ENCODE measurements around the gene CSAD. TPM values are rescaled to one million over a fixed set of nuclear protein-coding genes. Genes with fewer than 3 reads are reported as not detected.
A peak's percentile ranks its signal among the peaks of the same experiment; 100 is the strongest.

The CSAD gene
- total and polyA plus RNA-seq, 3 donors from 2014 or later: 34.9 to 93.7 (median 73.9) TPM

- no peak for DNase-seq
- intact Hi-C loops (cut with DNase I; ENCODE audit: low total_unique reads): no loop called here
- Histone ChIP-seq H3K4me1 (no peaks in the 10 kb centered on the region), H3K9me3 (no peaks in the 10 kb centered on the region), H3K36me3 (ENCODE audit: low read depth, missing control alignments) (no peaks in the 10 kb centered on the region), H3K27me3 (no peaks in the 10 kb centered on the region), H3K27ac (no peak overlapping the region), H3K4me3 (no peak overlapping the region)
- no peak for TF ChIP-seq POLR2A (IDR thresholded peaks at IDR 0.05)
- TF ChIP-seq, protein P1, sequence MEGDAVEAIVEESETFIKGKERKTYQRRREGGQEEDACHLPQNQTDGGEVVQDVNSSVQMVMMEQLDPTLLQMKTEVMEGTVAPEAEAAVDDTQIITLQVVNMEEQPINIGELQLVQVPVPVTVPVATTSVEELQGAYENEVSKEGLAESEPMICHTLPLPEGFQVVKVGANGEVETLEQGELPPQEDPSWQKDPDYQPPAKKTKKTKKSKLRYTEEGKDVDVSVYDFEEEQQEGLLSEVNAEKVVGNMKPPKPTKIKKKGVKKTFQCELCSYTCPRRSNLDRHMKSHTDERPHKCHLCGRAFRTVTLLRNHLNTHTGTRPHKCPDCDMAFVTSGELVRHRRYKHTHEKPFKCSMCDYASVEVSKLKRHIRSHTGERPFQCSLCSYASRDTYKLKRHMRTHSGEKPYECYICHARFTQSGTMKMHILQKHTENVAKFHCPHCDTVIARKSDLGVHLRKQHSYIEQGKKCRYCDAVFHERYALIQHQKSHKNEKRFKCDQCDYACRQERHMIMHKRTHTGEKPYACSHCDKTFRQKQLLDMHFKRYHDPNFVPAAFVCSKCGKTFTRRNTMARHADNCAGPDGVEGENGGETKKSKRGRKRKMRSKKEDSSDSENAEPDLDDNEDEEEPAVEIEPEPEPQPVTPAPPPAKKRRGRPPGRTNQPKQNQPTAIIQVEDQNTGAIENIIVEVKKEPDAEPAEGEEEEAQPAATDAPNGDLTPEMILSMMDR (IDR thresholded peaks at IDR 0.05): no peak
- WGBS, 2 donors: 82 to 83% methylated on average over 2 of the region's 2 CpGs
Measured at GRCh38 chr12:53160673-53161072, 20.1 kb downstream of the CSAD start.

DNA sequence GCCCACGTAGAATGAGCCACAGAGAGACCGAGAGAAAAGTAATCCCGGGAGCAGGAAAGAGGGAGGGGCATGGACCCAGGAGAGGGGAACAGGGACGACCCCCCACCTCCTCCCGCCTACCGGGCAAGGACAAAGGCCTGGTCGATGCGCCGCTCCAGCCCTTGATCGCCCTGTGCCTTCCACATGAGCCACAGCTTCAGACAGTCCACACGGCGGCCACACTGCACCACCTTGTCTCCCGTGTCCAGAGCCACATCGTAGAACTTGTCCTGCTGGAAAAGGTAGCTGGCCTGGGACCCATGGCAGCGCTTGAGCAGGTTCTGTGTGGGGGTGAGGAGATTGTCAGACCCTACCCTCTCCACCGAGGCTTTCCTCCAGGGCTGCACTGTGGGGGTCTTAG is 20.7 kb downstream of the CSAD start:
- TF ChIP-seq, protein P1 (IDR thresholded peaks at IDR 0.05): no peak
- TF ChIP-seq POLR2A (IDR thresholded peaks at IDR 0.05): no peak
- H3K4me3 ChIP-seq: no peak overlapping the region
- no peaks in the 10 kb centered on the region for H3K27me3 ChIP-seq
- H3K36me3 ChIP-seq (ENCODE audit: low read depth, missing control alignments): no peaks in the 10 kb centered on the region
- WGBS, 2 donors: 90% methylated on average over 10 to 16 of the region's 16 CpGs
- intact Hi-C loops (cut with DNase I; ENCODE audit: low total_unique reads): no loop called here
- no peak for DNase-seq
- H3K27ac ChIP-seq: no peak overlapping the region
- H3K9me3 ChIP-seq: no peaks in the 10 kb centered on the region
- H3K4me1 ChIP-seq: no peaks in the 10 kb centered on the region

- WGBS, 2 donors: 25 to 28% methylated on average over 14 of the region's 14 CpGs
- Histone ChIP-seq H3K4me3 (no peak overlapping the region), H3K36me3 (ENCODE audit: low read depth, missing control alignments) (no peaks in the 10 kb centered on the region), H3K27ac (peak overlapping the region in 1 of 2 donors; percentile 19), H3K4me1 (no peaks in the 10 kb centered on the region), H3K9me3 (no peaks in the 10 kb centered on the region), H3K27me3 (no peaks in the 10 kb centered on the region)
- intact Hi-C loops (cut with DNase I; ENCODE audit: low total_unique reads): no loop called here
- no peak for TF ChIP-seq POLR2A (IDR thresholded peaks at IDR 0.05)
- TF ChIP-seq, protein P1 (IDR thresholded peaks at IDR 0.05): peak; percentile 85 to 94 (median 93)
- peak; percentile 93 for DNase-seq
Measured at GRCh38 chr12:53159195-53159839, 21.4 kb downstream of the CSAD start.

GRCh38 chr12:53152390-53152789 is 28.3 kb downstream of the CSAD start:
- no peak overlapping the region for H3K27ac ChIP-seq
- H3K4me3 ChIP-seq: no peak overlapping the region
- no peaks in the 10 kb centered on the region for H3K4me1 ChIP-seq
- DNase-seq: no peak
- no peaks in the 10 kb centered on the region for H3K9me3 ChIP-seq
- no peaks in the 10 kb centered on the region for H3K36me3 ChIP-seq (ENCODE audit: low read depth, missing control alignments)
- TF ChIP-seq, protein P1 (IDR thresholded peaks at IDR 0.05): no peak
- TF ChIP-seq POLR2A (IDR thresholded peaks at IDR 0.05): no peak
- intact Hi-C loops (cut with DNase I; ENCODE audit: low total_unique reads): no loop called here
- H3K27me3 ChIP-seq: no peaks in the 10 kb centered on the region

DNA sequence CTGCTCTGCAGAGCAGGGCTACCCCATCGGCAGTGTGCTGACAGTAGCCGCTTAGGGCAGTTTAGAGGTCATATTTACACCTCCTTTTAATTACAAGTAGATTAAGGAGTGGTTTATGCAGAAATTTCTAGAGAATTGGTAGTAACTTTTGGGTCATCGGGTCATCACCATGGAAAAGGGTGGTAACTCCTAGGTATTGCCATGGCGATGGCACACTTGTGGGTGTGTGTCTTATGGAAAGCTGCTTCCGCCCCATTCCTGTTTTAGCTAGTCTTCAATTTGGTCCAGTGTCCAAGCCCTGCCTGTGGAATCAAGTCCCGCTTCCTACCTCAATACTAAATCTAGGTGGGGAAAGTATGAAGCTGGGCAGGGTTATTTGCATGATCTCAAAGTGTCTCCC is 29.7 kb downstream of the CSAD start:
- DNase-seq: no peak
- H3K27me3 ChIP-seq: no peaks in the 10 kb centered on the region
- H3K36me3 ChIP-seq (ENCODE audit: low read depth, missing control alignments): no peaks in the 10 kb centered on the region
- TF ChIP-seq, protein P1 (IDR thresholded peaks at IDR 0.05): no peak
- no peak for TF ChIP-seq POLR2A (IDR thresholded peaks at IDR 0.05)
- intact Hi-C loops (cut with DNase I; ENCODE audit: low total_unique reads): no loop called here
- H3K9me3 ChIP-seq: no peaks in the 10 kb centered on the region
- no peak overlapping the region for H3K4me3 ChIP-seq
- no peak overlapping the region for H3K27ac ChIP-seq
- H3K4me1 ChIP-seq: no peaks in the 10 kb centered on the region
- WGBS, 2 donors: 89 to 94% methylated on average over 6 of the region's 6 CpGs

Measured in testis (tissue), 3 donors.